OCI-LY7 (cell line): ENCODE measurements around the gene TXNDC12. TPM values are rescaled to one million over a fixed set of nuclear protein-coding genes. Genes with fewer than 3 reads are reported as not detected.
A peak's percentile ranks its signal among the peaks of the same experiment; 100 is the strongest.

ENCODE experiments used
- Bru-seq: library from RNA; stranded (reverse); fragments of 400-500 nt; gene quantifications from one replicate; lab custom pipeline; 2021; lab: Mats Ljungman, UMichigan
- BruChase-seq, 2 experiments: library from RNA; stranded (reverse); fragments of 400-500 nt; gene quantifications; one replicate each; lab custom pipeline; 2021; lab: Mats Ljungman, UMichigan
- BruUV-seq: library from RNA; stranded (reverse); fragments of 400-500 nt; replicated peaks from 2 replicates; lab custom pipeline; 2021; lab: Mats Ljungman, UMichigan
- CTCF ChIA-PET: fragments of 300-600 bp; sonication (Branson Sonifier 250); formaldehyde crosslinking; loops from one replicate; lab custom pipeline; 2022; ENCODE audit warnings: antibody characterized with exemption; ENCODE audit not compliant: unreplicated experiment; lab: Charles Lee
- POLR2A ChIA-PET: fragments of 300-600 bp; sonication (Branson Sonifier 250); formaldehyde crosslinking; loops from one replicate; lab custom pipeline; 2022; ENCODE audit warnings: antibody characterized with exemption; lab: Charles Lee
- DNase-seq: peaks from one replicate; pipeline ENCODE4 v3.0.0-alpha.2; 2015; ENCODE audit warnings: low spot score
- H2AFZ ChIP-seq: fragments of 200-600 bp; sonication (generic), shearing (Covaris generic); 2 replicates; pipeline ENCODE4 v1.6.1; 2014; ENCODE audit warnings: mild to moderate bottlenecking, antibody characterized with exemption, low read length, moderate library complexity
- H3K27ac ChIP-seq: fragments of 200-600 bp; sonication (generic); 2 replicates; pipeline ENCODE4 v1.5.1; 2014; ENCODE audit warnings: mixed run types, low read depth, mild to moderate bottlenecking, moderate library complexity, low read length, inconsistent platforms; ENCODE audit not compliant: poor library complexity, severe bottlenecking
- H3K36me3 ChIP-seq: fragments of 200-600 bp; sonication (generic); 2 replicates; pipeline ENCODE4 v1.6.1; 2014; ENCODE audit warnings: mild to moderate bottlenecking, antibody characterized with exemption, low read length, moderate library complexity, mixed read lengths; ENCODE audit not compliant: insufficient read depth
- H3K4me1 ChIP-seq: fragments of 200-600 bp; sonication (generic); 2 replicates; pipeline ENCODE4 v1.5.1; 2014; ENCODE audit warnings: mild to moderate bottlenecking, low read length; ENCODE audit not compliant: insufficient read depth, poor library complexity, severe bottlenecking
- H3K4me2 ChIP-seq: fragments of 200-600 bp; sonication (generic); 2 replicates; pipeline ENCODE4 v1.6.1; 2014; ENCODE audit warnings: mild to moderate bottlenecking, low read length
- H3K4me3 ChIP-seq: fragments of 200-600 bp; sonication (generic); 2 replicates; pipeline ENCODE4 v1.5.1; 2014; ENCODE audit warnings: mild to moderate bottlenecking, low read depth, low read length; ENCODE audit not compliant: poor library complexity, severe bottlenecking
- H3K79me2 ChIP-seq: fragments of 200-600 bp; sonication (generic); 2 replicates; pipeline ENCODE4 v1.6.1; 2016; ENCODE audit warnings: low read depth, mild to moderate bottlenecking, low read length, moderate library complexity, mixed read lengths; ENCODE audit not compliant: insufficient read depth
- H3K9me2 ChIP-seq: fragments of 200-600 bp; sonication (generic); 2 replicates; pipeline ENCODE4 v1.6.1; 2016; ENCODE audit warnings: mild to moderate bottlenecking, low read length, mixed read lengths; ENCODE audit not compliant: insufficient read depth
- H3K9me3 ChIP-seq: fragments of 200-600 bp; sonication (generic); 2 replicates; pipeline ENCODE4 v1.6.1; 2014; ENCODE audit warnings: mild to moderate bottlenecking, mixed run types, low read length, mixed read lengths
- H4K20me1 ChIP-seq: fragments of 200-600 bp; sonication (generic); 2 replicates; pipeline ENCODE4 v1.6.1; 2014; ENCODE audit warnings: mild to moderate bottlenecking, antibody characterized with exemption, low read length, moderate library complexity, mixed read lengths; ENCODE audit not compliant: insufficient read depth
- CTCF ChIP-seq: fragments of 200-600 bp; sonication (generic); conservative IDR thresholded peaks from 2 replicates; pipeline ENCODE4 v1.5.1; 2014; ENCODE audit warnings: mild to moderate bottlenecking, antibody characterized with exemption, low read length, moderate library complexity, mixed read lengths
- EZH2phosphoT487 ChIP-seq: fragments of 200-600 bp; sonication (generic); IDR thresholded peaks from 2 replicates; pipeline ENCODE4 v1.6.1; 2018; ENCODE audit warnings: low read depth, borderline replicate concordance, mild to moderate bottlenecking, mixed run types, antibody characterized with exemption, low read length, moderate library complexity, mixed read lengths
- intact Hi-C: fragments of 100-400 bp; cut with micrococcal nuclease; formaldehyde crosslinking; loops from one replicate; pipeline ENCODE4 v1.10.0; 2022; ENCODE audit not compliant: unreplicated experiment
- long read RNA-seq: library from polyadenylated mRNA; stranded (forward); transcript quantifications from one replicate; pipeline ENCODE4 v2.0.0, GENCODE V29; 2022
- total RNA-seq, 2 experiments: library from RNA; depleted of rRNA in 1 of 2; stranded (reverse); fragments of >200 nt in 1 of 2; shearing (Covaris generic) in 1 of 2; gene quantifications; 2 replicates each; pipeline ENCODE4 v1.2.3, GENCODE V29; 2014 to 2022

The TXNDC12 gene
- total RNA-seq (2014; rRNA removed; shearing (Covaris generic)) (26.6 and 28.5 TPM in 2 replicates), total RNA-seq (2022) (38.2 and 40.5 TPM in 2 replicates), Bru-seq, nascent RNA (percentile 78 among the genes with signal in this experiment), BruChase-seq, experiment 1, labeled RNA remaining after a 6-hour chase (percentile 80 among the genes with signal in this experiment), BruChase-seq, experiment 2, labeled RNA remaining after a 2-hour chase (percentile 78 among the genes with signal in this experiment)
- long read RNA-seq, transcript TXNDC12-201 (7 exons, 2,396 nt) = major isoform, 98 of 102 reads
- long read RNA-seq, partial matches to known transcripts = 1 of 102 reads
- long read RNA-seq, other reads (novel, unspliced or antisense) = 3 of 102 reads

- BruUV-seq = no TSS peak
- intact Hi-C loops = loop anchor here (10.0 kb wide), 2 partner anchors 1270 to 1780 kb away; partner anchors contain the start of genes LRP8 and NDC1
- H3K36me3 ChIP-seq = peaks cover 47% of the 10 kb centered on the region
- H3K9me2 ChIP-seq = no peaks in the 10 kb centered on the region
- H2AFZ ChIP-seq = peak within 1 kb of the TSS; percentile 90
- peak within 1 kb of the TSS; percentile 97 for H3K4me2 ChIP-seq
- POLR2A ChIA-PET = interaction anchor here (0.6 to 2.0 kb wide), 8 partner anchors 10 to 324 kb away, joined by 3 to 14 read pairs (median 4); partner anchors contain the start of gene KTI12
- H3K27ac ChIP-seq = peak within 1 kb of the TSS; percentile 80
- H3K9me3 ChIP-seq = no peaks in the 10 kb centered on the region
- H4K20me1 ChIP-seq = peaks cover 31% of the 10 kb centered on the region; the same call in 1 of the 2 replicates
- no peak for TF ChIP-seq CTCF
- no peak for TF ChIP-seq EZH2phosphoT487
- peak; percentile 88 for DNase-seq
- H3K4me3 ChIP-seq = peak within 1 kb of the TSS; percentile 96
- CTCF ChIA-PET = interaction anchor here (0.6 to 1.1 kb wide), 2 partner anchors 176 to 498 kb away, joined by 3 read pairs; partner anchors contain the start of gene TUT4
- peaks cover 38% of the 10 kb centered on the region for H3K4me1 ChIP-seq
- H3K79me2 ChIP-seq = peaks cover 69% of the 10 kb centered on the region
These were observed at the start of gene TXNDC12 for GRCh38 chr1:52055066-52055865. Gene TXNDC12 (minus strand): TSS chr1:52055191. CDS start chr1:52055096, 95 bp downstream.

GRCh38 chr1:52102336-52103013, 47.5 kb upstream of the TXNDC12 start:
- TF ChIP-seq EZH2phosphoT487 = no peak
- no peak for TF ChIP-seq CTCF
- ChIA-PET CTCF (no interaction called here), POLR2A (no interaction called here)
- no peak overlapping the region for H3K4me3 ChIP-seq
- H3K9me2 ChIP-seq = no peaks in the 10 kb centered on the region
- no TSS peak for BruUV-seq
- H2AFZ ChIP-seq = no peak overlapping the region
- no peaks in the 10 kb centered on the region for H4K20me1 ChIP-seq
- intact Hi-C loops = no loop called here
- H3K4me1 ChIP-seq = no peaks in the 10 kb centered on the region
- H3K27ac ChIP-seq = no peak overlapping the region
- no peaks in the 10 kb centered on the region for H3K36me3 ChIP-seq
- H3K9me3 ChIP-seq = no peaks in the 10 kb centered on the region
- no peak overlapping the region for H3K4me2 ChIP-seq
- no peak for DNase-seq
- H3K79me2 ChIP-seq = no peaks in the 10 kb centered on the region
